COLO829 (cell line): ENCODE results near the gene EPHA6.
"Not testable (repeated sequence)": the region's sequence is repeated elsewhere in the genome, so short reads cannot be mapped to it uniquely, and the experiment has no call there.

Experiments used
- DNase-seq: peaks from one replicate; pipeline ENCODE4 v3.0.0; 2012; ENCODE audit warnings: low spot score

EPHA6 gene

GRCh38 chr3:97025612-97026011 is 211.2 kb downstream of the EPHA6 start:
- not testable (repeated sequence) for DNase-seq

- DNase-seq: no peak
Measured at GRCh38 chr3:97029972-97030371, 215.6 kb downstream of the EPHA6 start.

GRCh38 chr3:97037294-97037943 is 223.0 kb downstream of the EPHA6 start:
- DNase-seq: no peak

- no peak for DNase-seq
Measured at GRCh38 chr3:97043411-97043810, 229.0 kb downstream of the EPHA6 start.

- DNase-seq: no peak
Measured at GRCh38 chr3:97057365-97057764, 243.0 kb downstream of the EPHA6 start.

GRCh38 chr3:97059168-97059567 is 244.8 kb downstream of the EPHA6 start:
- DNase-seq: no peak

GRCh38 chr3:97066531-97066930 is 252.1 kb downstream of the EPHA6 start:
- DNase-seq: no peak

GRCh38 chr3:97070302-97070701 is 255.9 kb downstream of the EPHA6 start:
- DNase-seq: no peak

- DNase-seq: no peak
Measured at GRCh38 chr3:97074546-97074945, 260.2 kb downstream of the EPHA6 start.

GRCh38 chr3:97076673-97077072 is 262.3 kb downstream of the EPHA6 start:
- no peak for DNase-seq

- DNase-seq: no peak
Measured at GRCh38 chr3:97089621-97090020, 275.2 kb downstream of the EPHA6 start.

- no peak for DNase-seq
Measured at GRCh38 chr3:97102641-97103040, 288.2 kb downstream of the EPHA6 start.

GRCh38 chr3:97105989-97106651 is 291.7 kb downstream of the EPHA6 start:
- DNase-seq: no peak

- DNase-seq: no peak
Measured at GRCh38 chr3:97106652-97106989, 292.2 kb downstream of the EPHA6 start.

GRCh38 chr3:97108136-97108535 is 293.7 kb downstream of the EPHA6 start:
- no peak for DNase-seq

GRCh38 chr3:97111244-97111643 is 296.9 kb downstream of the EPHA6 start:
- DNase-seq: no peak

GRCh38 chr3:97121386-97121785 is 307.0 kb downstream of the EPHA6 start:
- DNase-seq: no peak

- DNase-seq: no peak
Measured at GRCh38 chr3:97125902-97126499, 311.6 kb downstream of the EPHA6 start.

GRCh38 chr3:97131476-97131875 is 317.1 kb downstream of the EPHA6 start:
- no peak for DNase-seq

GRCh38 chr3:97138914-97139541 is 324.6 kb downstream of the EPHA6 start:
- DNase-seq: no peak

- no peak for DNase-seq
Measured at GRCh38 chr3:97148931-97149330, 334.5 kb downstream of the EPHA6 start.

- DNase-seq: no peak
Measured at GRCh38 chr3:97161169-97161568, 346.8 kb downstream of the EPHA6 start.

GRCh38 chr3:97177242-97177641 is 362.8 kb downstream of the EPHA6 start:
- no peak for DNase-seq
